Spleen (tissue), 7 donors: Measurements from ENCODE around the gene BTD.

Source experiments
- CTCF ChIP-seq, 11 experiments: fragments of 200-600 bp in 7 of 11; fragments of 450-650 bp in 4 of 11; sonication (generic) in 4 of 11; IDR thresholded peaks in 8 of 11; conservative IDR thresholded peaks in 3 of 11; 1 replicate in 7 of 11; 2 replicates in 4 of 11; pipeline versions ENCODE4 v1.4.0 to v1.8.0; 2016 to 2021; ENCODE audit warnings: antibody characterized with exemption in 11 of 11, inconsistent platforms in 4 of 11, mild to moderate bottlenecking in 1 of 11
- POLR2AphosphoS5 ChIP-seq, 3 donors: sonication (generic); formaldehyde crosslinking; IDR thresholded peaks; one replicate each; pipeline ENCODE4 v1.5.1; 2017; ENCODE audit warnings: antibody characterized with exemption in 3 of 3
- donor health status: DM: no; HTN: no; CAD: no; lungs with moderate emphysema.
- donor health status: DM: no; HTN: no; CAD: no.
- donor health status: DM: no; HTN: no; CAD: no.

GRCh38 chr3:15631426-15632211, 30.1 kb downstream of the BTD start:
- TF ChIP-seq CTCF (IDR thresholded peaks at IDR 0.05 in 8 of 11, conservative IDR thresholded peaks at IDR 0.05 in 3 of 11) (no peak), POLR2AphosphoS5 (IDR thresholded peaks at IDR 0.05) (no peak)
